ENCODE data around the gene RAVER1. TPM values are rescaled to one million over a fixed set of nuclear protein-coding genes. Genes with fewer than 3 reads are reported as not detected.

Gene RAVER1
- total and polyA plus RNA-seq, 2 experiments from 2014 or later, result 56.2 to 71.2 TPM

DNA sequence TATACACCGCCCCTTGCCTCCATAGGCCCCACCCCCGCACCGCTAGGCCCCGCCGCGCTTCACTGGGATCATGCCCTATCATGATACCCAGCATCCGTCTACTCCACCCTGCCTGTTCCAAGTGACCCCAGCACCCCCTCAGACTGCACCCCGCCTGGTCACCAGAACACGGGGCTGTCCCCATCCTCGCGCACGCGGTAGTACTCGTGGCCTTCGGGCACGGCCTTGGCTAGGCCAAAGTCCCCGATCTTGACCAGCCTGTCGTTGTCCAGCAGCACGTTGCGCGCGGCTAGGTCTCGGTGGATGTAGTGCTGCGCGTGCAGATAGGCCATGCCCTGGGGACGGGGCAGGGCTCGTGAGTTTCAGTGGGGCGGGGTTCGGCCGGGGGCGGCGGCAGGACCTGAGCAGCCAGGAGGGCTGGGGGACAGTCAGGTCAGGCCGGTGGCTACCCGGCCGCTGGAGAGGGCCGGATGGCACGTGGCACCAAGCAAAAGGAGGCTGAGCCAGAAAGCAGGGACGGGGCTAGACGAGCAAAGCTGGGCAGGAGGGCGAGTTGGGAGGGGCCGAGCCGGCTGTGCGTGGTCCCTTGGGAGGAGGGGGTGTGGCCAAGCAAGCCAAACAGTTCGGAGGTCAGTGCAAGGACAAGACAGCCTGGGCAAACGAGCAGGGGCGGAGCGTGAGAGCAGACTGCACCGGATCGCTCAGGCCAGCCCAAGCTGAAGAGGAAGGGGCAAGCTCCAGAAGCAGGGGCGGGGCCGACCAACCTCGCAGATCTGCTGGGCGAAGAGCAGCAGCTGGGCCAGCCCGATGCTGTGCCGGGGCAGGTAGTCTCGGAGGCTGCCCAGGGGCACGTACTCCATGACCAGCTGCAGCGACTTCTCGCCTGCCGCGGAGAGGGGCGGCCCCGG is 19.7 kb upstream of the RAVER1 start:
- Histone ChIP-seq H3K27me3 (no peaks in the 10 kb centered on the region), H3K4me3 (peak overlapping the region; percentile 31), H3K27ac (peak overlapping the region; percentile 86), H3K4me1 (ENCODE audit: low read depth) (peaks cover 7% of the 10 kb centered on the region), H3K9me3 (ENCODE audit: low read depth) (no peaks in the 10 kb centered on the region), H3K36me3 (no peaks in the 10 kb centered on the region)
- no peak for TF ChIP-seq CTCF (IDR thresholded peaks at IDR 0.05; ENCODE audit: low read depth, low read length)
- peak; percentile 32 to 95 for DNase-seq (ENCODE audit: low read depth in 1 of 2, low spot score in 1 of 2)

DNA sequence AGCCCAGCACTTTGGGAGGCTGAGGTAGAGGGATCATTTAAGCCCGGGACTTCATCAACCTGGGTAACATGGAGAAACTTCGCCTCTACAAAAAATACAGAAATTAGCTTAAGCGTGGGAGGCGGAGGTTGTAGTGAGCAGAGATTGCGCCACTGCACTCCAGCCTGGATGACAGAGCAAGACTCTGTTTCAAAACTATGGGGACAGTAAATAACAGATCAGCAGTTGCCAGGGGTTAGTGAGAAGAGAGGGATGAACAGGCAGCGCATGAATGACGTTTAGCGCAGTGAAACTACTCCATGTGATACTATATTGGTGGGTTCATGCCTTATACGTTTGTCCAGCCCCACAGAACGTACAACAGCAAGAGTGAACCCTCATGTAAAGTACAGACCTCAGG is 13.2 kb upstream of the RAVER1 start:
- Histone ChIP-seq H3K36me3 (no peaks in the 10 kb centered on the region), H3K27me3 (no peaks in the 10 kb centered on the region), H3K9me3 (ENCODE audit: low read depth) (no peaks in the 10 kb centered on the region), H3K4me1 (ENCODE audit: low read depth) (no peaks in the 10 kb centered on the region), H3K27ac (no peak overlapping the region), H3K4me3 (no peak overlapping the region)
- DNase-seq (ENCODE audit: low read depth in 1 of 2, low spot score in 1 of 2), result peak in 1 of 2 donors; percentile 56
- no peak for TF ChIP-seq CTCF (IDR thresholded peaks at IDR 0.05; ENCODE audit: low read depth, low read length)

DNA sequence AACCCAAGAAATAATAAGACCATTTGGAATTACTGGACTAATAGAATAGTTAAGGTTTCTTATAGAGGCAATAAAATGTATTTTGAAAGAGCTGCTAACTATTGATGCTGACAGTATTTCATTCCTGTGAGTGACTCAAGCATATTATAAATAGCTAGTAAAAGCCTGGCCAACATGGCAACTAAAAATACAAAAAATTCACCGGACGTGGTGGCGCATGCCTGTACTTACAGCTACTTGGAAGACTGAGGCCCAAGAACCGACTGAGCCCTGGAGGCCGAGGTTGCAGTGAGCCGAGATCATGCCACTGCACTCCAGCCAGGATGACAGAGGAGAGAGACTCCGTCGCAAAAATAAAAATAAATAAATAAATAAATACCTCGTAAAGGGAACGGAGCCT is 11.5 kb upstream of the RAVER1 start:
- Histone ChIP-seq H3K27me3 (no peaks in the 10 kb centered on the region), H3K27ac (no peak overlapping the region), H3K4me1 (ENCODE audit: low read depth) (no peaks in the 10 kb centered on the region), H3K36me3 (no peaks in the 10 kb centered on the region), H3K4me3 (no peak overlapping the region), H3K9me3 (ENCODE audit: low read depth) (no peaks in the 10 kb centered on the region)
- no peak for TF ChIP-seq CTCF (IDR thresholded peaks at IDR 0.05; ENCODE audit: low read depth, low read length)
- no peak for DNase-seq (ENCODE audit: low read depth in 1 of 2, low spot score in 1 of 2)

- H3K4me3 ChIP-seq, result no peak overlapping the region
- no peak for DNase-seq (ENCODE audit: low read depth in 1 of 2, low spot score in 1 of 2)
- H3K4me1 ChIP-seq (ENCODE audit: low read depth), result no peaks in the 10 kb centered on the region
- TF ChIP-seq CTCF (IDR thresholded peaks at IDR 0.05; ENCODE audit: low read depth, low read length), result no peak
- no peaks in the 10 kb centered on the region for H3K27me3 ChIP-seq
- H3K9me3 ChIP-seq (ENCODE audit: low read depth), result no peaks in the 10 kb centered on the region
- no peak overlapping the region for H3K27ac ChIP-seq
- no peaks in the 10 kb centered on the region for H3K36me3 ChIP-seq
Measured at GRCh38 chr19:10343495-10343894, 10.2 kb upstream of the RAVER1 start.

- no peak for DNase-seq (ENCODE audit: low read depth in 1 of 2, low spot score in 1 of 2)
- peaks cover 4% of the 10 kb centered on the region for H3K4me1 ChIP-seq (ENCODE audit: low read depth)
- H3K9me3 ChIP-seq (ENCODE audit: low read depth), result no peaks in the 10 kb centered on the region
- H3K27me3 ChIP-seq, result no peaks in the 10 kb centered on the region
- no peak overlapping the region for H3K4me3 ChIP-seq
- H3K27ac ChIP-seq, result no peak overlapping the region
- TF ChIP-seq CTCF (IDR thresholded peaks at IDR 0.05; ENCODE audit: low read depth, low read length), result no peak
- H3K36me3 ChIP-seq, result no peaks in the 10 kb centered on the region
Measured at GRCh38 chr19:10339977-10340376, 6.6 kb upstream of the RAVER1 start.

All from cardiac muscle cell (in vitro differentiated cells and primary cell).